ENCODE results near the gene EML4.
"Not testable (repeated sequence)": the region's sequence is repeated elsewhere in the genome, so short reads cannot be mapped to it uniquely, and the experiment has no call there.

EML4 gene

GRCh38 chr2:42361728-42362283 is 192.7 kb downstream of the EML4 start:
- no peak for DNase-seq

- no peak for DNase-seq
These were observed 194.3 kb downstream of the EML4 start for GRCh38 chr2:42363413-42363812.

DNA sequence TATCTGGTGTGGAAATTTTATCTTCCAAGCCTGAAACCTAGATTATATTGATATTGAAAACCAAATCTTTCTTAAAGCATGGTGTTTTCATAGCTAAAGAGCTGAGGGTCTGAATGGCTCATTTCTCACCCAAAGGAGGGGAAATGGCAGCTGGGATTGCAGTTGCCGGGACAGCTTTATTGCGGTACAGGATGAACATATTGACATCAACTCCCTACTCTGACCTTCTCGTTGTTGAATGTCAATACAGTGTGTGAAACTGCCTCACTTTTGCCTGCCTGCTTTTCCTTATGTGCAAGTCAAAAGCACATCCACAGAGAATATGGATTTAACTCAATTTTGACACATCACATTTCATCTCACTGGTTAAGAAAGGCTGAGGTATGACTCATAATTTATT is 195.5 kb downstream of the EML4 start:
- no peak for DNase-seq

- DNase-seq = no peak
These were observed 197.3 kb downstream of the EML4 start for GRCh38 chr2:42366411-42366810.

DNA sequence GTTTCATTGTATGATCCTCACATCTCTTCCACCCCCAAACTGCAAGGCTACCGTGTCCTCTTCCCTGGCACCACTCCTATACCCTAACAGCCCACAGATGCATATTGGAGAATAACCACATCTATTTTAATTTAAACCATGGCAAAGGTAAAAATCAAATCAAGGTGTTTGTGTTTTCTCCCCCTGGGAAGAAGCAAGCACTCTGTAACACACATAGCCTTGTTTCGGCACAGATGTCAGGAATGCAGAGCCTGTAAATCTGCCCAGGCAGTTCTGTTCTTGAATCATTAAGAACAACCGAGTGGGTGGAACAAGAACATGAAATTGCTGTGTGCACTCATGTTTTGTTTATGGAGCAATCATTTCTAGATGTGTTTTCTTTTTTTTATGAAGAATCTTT is 198.7 kb downstream of the EML4 start:
- no peak for DNase-seq

- DNase-seq = no peak
These were observed 199.8 kb downstream of the EML4 start for GRCh38 chr2:42368817-42369531.

- DNase-seq = no peak
These were observed 200.5 kb downstream of the EML4 start for GRCh38 chr2:42369532-42370229.

DNA sequence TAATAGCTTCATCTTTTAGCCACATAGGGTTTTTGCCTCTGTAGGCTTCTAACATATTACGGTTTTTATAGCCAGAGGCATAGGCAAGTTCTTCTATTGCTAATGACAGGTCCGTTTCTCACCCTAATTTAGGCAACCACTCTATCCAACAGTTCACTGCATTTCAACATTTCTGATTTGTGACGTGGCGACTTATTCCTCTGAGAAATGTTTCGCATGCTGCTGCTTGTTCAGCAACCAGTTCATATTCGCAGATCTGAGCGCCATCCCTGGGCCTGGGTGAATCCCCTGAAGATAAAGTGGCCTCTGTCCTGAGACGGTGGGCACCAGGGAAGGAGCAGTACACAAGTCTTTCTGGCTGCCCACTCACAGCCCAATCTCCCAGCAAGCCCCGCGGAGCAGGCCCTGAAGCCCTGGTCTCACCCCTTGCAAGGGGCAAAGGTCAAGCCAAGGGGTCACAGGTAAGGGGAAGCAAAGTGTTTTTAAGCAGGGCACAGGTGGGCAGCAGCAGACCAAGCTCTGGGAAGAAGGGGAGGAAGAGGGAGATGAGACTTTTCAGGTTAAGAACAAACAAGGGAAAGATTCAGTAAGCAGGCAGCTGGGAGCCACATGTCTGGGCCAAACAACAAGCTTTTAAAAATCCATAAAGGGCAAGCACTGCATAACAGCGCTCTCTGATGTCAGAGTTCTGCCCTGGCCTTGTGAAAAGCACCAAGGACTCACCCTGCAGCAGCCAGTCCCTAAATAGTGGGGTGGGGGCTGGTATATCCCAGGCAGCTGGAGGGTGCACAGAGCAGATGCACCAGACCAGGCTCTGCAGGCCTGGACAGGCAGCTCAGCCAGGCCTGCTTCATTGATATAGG is 202.7 kb downstream of the EML4 start:
- no peak for DNase-seq

DNA sequence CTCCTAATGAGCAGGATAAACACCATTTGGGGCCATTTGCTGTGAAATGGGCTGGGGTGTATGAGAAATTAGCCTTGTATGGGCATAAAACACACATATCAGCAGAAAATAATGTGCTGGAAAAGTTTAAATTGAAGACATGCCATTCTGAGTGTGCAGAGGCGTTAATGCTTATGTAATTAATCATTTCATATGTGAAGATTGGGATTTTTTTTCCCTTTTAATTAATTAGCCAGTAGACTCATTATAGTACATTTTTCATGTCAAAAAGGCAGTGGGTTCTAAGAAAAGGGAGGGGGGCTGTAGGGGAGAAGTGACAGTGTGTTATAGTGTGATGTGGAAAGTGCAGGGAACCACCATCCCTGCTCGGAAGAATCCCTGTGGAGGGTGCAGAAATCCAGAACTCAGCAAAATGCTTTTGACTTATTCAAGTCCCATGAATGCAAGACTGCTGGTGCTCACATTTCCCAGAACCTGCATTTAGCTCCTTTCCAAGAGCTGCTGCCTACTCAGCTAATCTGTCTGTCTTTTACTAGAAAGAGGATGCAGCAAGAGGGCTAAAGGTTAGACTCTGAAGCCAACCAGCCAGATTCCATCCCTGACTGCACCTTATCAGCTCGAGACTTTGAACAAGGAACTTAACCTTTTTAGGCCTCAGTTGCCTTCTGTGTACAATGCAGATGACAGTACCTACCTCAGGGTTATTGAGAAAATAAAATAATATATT is 203.5 kb downstream of the EML4 start:
- no peak for DNase-seq

DNA sequence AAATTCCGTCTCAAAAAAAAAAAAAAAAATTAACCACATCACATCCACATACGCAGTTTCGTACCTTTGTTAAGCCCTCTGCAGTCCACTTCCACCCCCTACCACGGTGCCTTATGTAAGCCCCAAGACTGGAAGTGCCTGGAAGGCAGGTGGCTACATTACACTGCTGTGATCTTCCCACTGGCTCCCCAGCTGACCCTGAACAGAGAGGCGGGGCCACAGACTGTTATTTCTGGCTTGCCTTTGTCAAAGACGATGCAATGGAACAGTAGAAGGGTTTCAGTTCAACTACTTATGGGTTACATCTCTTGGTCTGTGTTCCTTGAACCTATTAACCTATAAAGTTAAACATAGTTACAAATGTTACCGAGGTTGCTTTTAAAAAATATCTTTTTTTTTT is 207.6 kb downstream of the EML4 start:
- no peak for DNase-seq

GRCh38 chr2:42378415-42378814 is 209.3 kb downstream of the EML4 start:
- DNase-seq = no peak

GRCh38 chr2:42380026-42380425 is 210.9 kb downstream of the EML4 start:
- not testable (repeated sequence) for DNase-seq

DNA sequence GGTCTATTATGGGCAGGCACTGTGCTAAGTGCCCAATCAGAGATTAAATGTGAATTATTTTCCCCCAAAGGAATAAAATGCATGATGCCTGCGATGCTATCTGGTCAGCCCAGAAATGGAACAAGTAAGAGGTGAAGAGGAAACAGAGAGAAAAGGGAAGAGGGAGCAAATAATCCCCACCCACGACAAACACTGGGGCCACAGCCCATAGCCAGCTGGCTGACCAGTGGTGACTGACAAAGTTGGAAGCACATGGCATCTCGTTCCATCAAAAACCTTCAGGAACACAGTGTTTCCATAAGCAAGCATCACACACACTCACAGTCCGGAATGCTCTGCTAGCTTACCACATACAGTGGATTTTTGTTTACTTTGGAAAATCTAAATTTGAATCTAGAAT is 213.0 kb downstream of the EML4 start:
- no peak for DNase-seq
